NCI-H187 treated with DMSO at 0.1 percent for 48 hours (cell line): Measurements from ENCODE around the gene PTPN7.

Experiments used
- DNase-seq: peaks from one replicate; lab custom pipeline; 2025; lab: John Stamatoyannopoulos, UW

The PTPN7 gene

GRCh38 chr1:202106340-202107254, 53.8 kb downstream of the PTPN7 start:
- no peak for DNase-seq

GRCh38 chr1:202105571-202106339, 54.6 kb downstream of the PTPN7 start:
- no peak for DNase-seq

GRCh38 chr1:202104073-202104472, 56.3 kb downstream of the PTPN7 start:
- no peak for DNase-seq

GRCh38 chr1:202101184-202101583, 59.2 kb downstream of the PTPN7 start:
- DNase-seq: no peak
